Heart right ventricle (tissue), 16 donors: ENCODE results near the gene NCMAP. TPM values are rescaled to one million over a fixed set of nuclear protein-coding genes. Genes with fewer than 3 reads are reported as not detected.

Source experiments
- ATAC-seq, 8 donors: fragments of 200-7000 bp; cut with Tn5 transposase; one replicate each; pipeline ENCODE4 v1.9.1; 2020; ENCODE audit warnings: mild to moderate bottlenecking in 8 of 8, moderate library complexity in 8 of 8, moderate number of reproducible peaks in 1 of 8
- DNase-seq, 2 donors: peaks; one replicate each; pipeline ENCODE4 v3.0.0-alpha.2; 2020
- H3K27ac ChIP-seq, 10 donors: fragments of 200-600 bp; sonication (generic) in 2 of 10; one replicate each; pipeline versions ENCODE4 v1.5.0 to v1.8.0; 2020 to 2022; ENCODE audit warnings: mild to moderate bottlenecking in 3 of 10
- H3K27me3 ChIP-seq, 7 donors: fragments of 200-600 bp; one replicate each; pipeline ENCODE4 v1.8.0; 2021 to 2022; ENCODE audit warnings: mild to moderate bottlenecking in 2 of 7
- H3K36me3 ChIP-seq, 9 donors: fragments of 200-600 bp; sonication (generic) in 1 of 9; one replicate each; pipeline versions ENCODE4 v1.5.0 to v1.8.0; 2020 to 2022; ENCODE audit warnings: mild to moderate bottlenecking in 2 of 9
- H3K4me1 ChIP-seq, 9 donors: fragments of 200-600 bp; sonication (generic) in 1 of 9; one replicate each; pipeline versions ENCODE4 v1.5.0 to v1.8.0; 2020 to 2022; ENCODE audit warnings: mild to moderate bottlenecking in 4 of 9
- H3K4me3 ChIP-seq, 10 donors: fragments of 200-600 bp; sonication (generic) in 2 of 10; one replicate each; pipeline versions ENCODE4 v1.5.0 to v1.8.0; 2020 to 2022; ENCODE audit warnings: mild to moderate bottlenecking in 7 of 10, moderate library complexity in 2 of 10
- H3K9me3 ChIP-seq, 11 donors: fragments of 200-600 bp in 10 of 11; sonication (generic) in 2 of 11; one replicate each; pipeline versions ENCODE4 v1.5.0 to v1.8.0; 2013 to 2022; ENCODE audit warnings: mild to moderate bottlenecking in 2 of 11, control low read depth in 1 of 11, moderate library complexity in 1 of 11
- CTCF ChIP-seq, 9 donors: fragments of 200-600 bp; sonication (generic) in 2 of 9; IDR thresholded peaks; one replicate each; pipeline versions ENCODE4 v1.5.0 to v1.8.0; 2021 to 2022; ENCODE audit warnings: antibody characterized with exemption in 9 of 9, mild to moderate bottlenecking in 5 of 9, moderate library complexity in 1 of 9
- WGBS, 2 donors: extraction: QIAGEN DNeasy Blood & Tissue Kit; methylation state at CpG; one replicate each; pipeline ENCODE4 v1.1.7; 2013; ENCODE audit warnings: inconsistent platforms in 1 of 2; 5-methylcytosine and 5-hydroxymethylcytosine counted together
- intact Hi-C, 10 donors: fragments of 100-400 bp; cut with DNase I; formaldehyde crosslinking; loops; one replicate each; pipeline versions ENCODE4 v1.11.1 to v1.14.2; 2022
- polyA plus RNA-seq, 2 donors: library from polyadenylated mRNA; stranded (reverse); fragments of 200-250 nt; gene quantifications; one replicate each; pipeline ENCODE4 v1.2.3, GENCODE V29; 2013
- total RNA-seq, 10 donors: library from RNA; stranded (reverse); fragmentation: NEBNext Ultra II Directional in 3 of 10; extraction: Animal tissue kit (Norgen Biotek cat#: 25700) in 3 of 10; gene quantifications; one replicate each; pipeline versions ENCODE4 v1.2.1 to v1.2.4, GENCODE V29; 2021 to 2023
- donor health status: Arrhythmogenic right ventricular cardiomyopathy.
- donor health status: ischemic (EF 13 %, LVEDD 7.1; RV severe dilation, severe dysfunction).
- donor health status: healthy with polysubstance abuse.
- donor health status: DM: no; HTN: yes; CAD: no.
- donor health status: DM: no; HTN: no; CAD: no.
- donor health status: ischemic (EF 25% LVEDD 6.9; RV normal size, moderate dysfunction).
- donor health status: ischemic (EF 25% LVEDD 5.7; RV mildly dilated, moderate dysfunction).
- donor health status: healthy.
- donor health status: DM: yes; HTN: yes; CAD: no.
- donor health status: Ischemic cardiomyopathy.
- donor health status: ischemic (EF 35%, LVEDD 5.7; RV mildly dilated, moderate dysfunction).
- donor health status: nonischemic (EF 11% LVEDD 7.7; RV severe dilation, severe dysfunction).
- donor health status: DM: yes; HTN: yes; CAD: no.
- donor health status: PGD.
- donor health status: ischemic (EF 29% LVEDD 5.4; RV normal size, mild dysfunction).
- donor health status: nonischemic (EF 23%, LVEDD 6.1; RV moderate dilation, normal function).

NCMAP gene
- total and polyA plus RNA-seq, 12 donors, result 0.01 to 0.36 (median 0.10) TPM; not detected in 2

GRCh38 chr1:24642481-24643362 is 86.8 kb downstream of the NCMAP start, which contains the start of gene SRRM1:
Gene SRRM1, plus strand, starts transcription at chr1:24643302. Its CDS starts 25 bp downstream, at chr1:24643327.
- ATAC-seq, result peak; percentile 95 to 98 (median 97)
- Histone ChIP-seq H3K4me3 (peak within 1 kb of the TSS; percentile 62 to 99 (median 89)), H3K27me3 (no peaks in the 10 kb centered on the region), H3K36me3 (peaks cover 0 to 27% (median 19%) of the 10 kb centered on the region in 9 donors), H3K4me1 (peaks cover 0 to 39% (median 28%) of the 10 kb centered on the region in 9 donors), H3K27ac (peak within 1 kb of the TSS; percentile 94 to 100 (median 98)), H3K9me3 (no peaks in the 10 kb centered on the region)
- intact Hi-C loops, result loop anchor here in 1 of 10 donors (5.0 kb wide), 1 partner anchor 250 kb away; no protein-coding TSS in a partner anchor
- TF ChIP-seq CTCF (IDR thresholded peaks at IDR 0.05), result peak in 3 of 9 donors; percentile 4 to 41 (median 32)
- peak; percentile 98 to 100 for DNase-seq
- 0% methylated on average over 95 of the region's 95 CpGs for WGBS, 2 donors

GRCh38 chr1:24643363-24644099 is 87.6 kb downstream of the NCMAP start:
- H3K4me3 ChIP-seq, result peak overlapping the region; percentile 41 to 99 (median 89)
- WGBS, 2 donors, result 0 to 1% methylated on average over 48 to 53 of the region's 53 CpGs
- H3K9me3 ChIP-seq, result no peaks in the 10 kb centered on the region
- H3K27ac ChIP-seq, result peak overlapping the region; percentile 75 to 100 (median 90)
- H3K4me1 ChIP-seq, result peaks cover 0 to 39% (median 28%) of the 10 kb centered on the region in 9 donors
- H3K27me3 ChIP-seq, result no peaks in the 10 kb centered on the region
- H3K36me3 ChIP-seq, result peaks cover 0 to 35% (median 27%) of the 10 kb centered on the region in 9 donors
- ATAC-seq (peak; percentile 6 to 63 (median 16)), DNase-seq (peak in 1 of 2 donors; percentile 35)
- no peak for TF ChIP-seq CTCF (IDR thresholded peaks at IDR 0.05)
- intact Hi-C loops, result loop anchor here in 1 of 10 donors (5.0 kb wide), 1 partner anchor 251 kb away; no protein-coding TSS in a partner anchor

GRCh38 chr1:24644100-24644384 is 88.2 kb downstream of the NCMAP start:
- no peak for ATAC-seq
- DNase-seq, result no peak
- Histone ChIP-seq H3K4me1 (peaks cover 0 to 39% (median 28%) of the 10 kb centered on the region in 9 donors), H3K27ac (peak overlapping the region in 8 of 10 donors; percentile 87 to 100 (median 90)), H3K27me3 (no peaks in the 10 kb centered on the region), H3K9me3 (no peaks in the 10 kb centered on the region), H3K36me3 (peaks cover 0 to 40% (median 32%) of the 10 kb centered on the region in 9 donors), H3K4me3 (peak overlapping the region; percentile 41 to 99 (median 89))
- WGBS, 2 donors, result 0 to 1% methylated on average over 9 of the region's 9 CpGs
- intact Hi-C loops, result loop anchor here in 1 of 10 donors (5.0 kb wide), 1 partner anchor 252 kb away; no protein-coding TSS in a partner anchor
- TF ChIP-seq CTCF (IDR thresholded peaks at IDR 0.05), result no peak

- Histone ChIP-seq H3K9me3 (no peaks in the 10 kb centered on the region), H3K4me1 (peaks cover 0 to 25% (median 19%) of the 10 kb centered on the region in 9 donors), H3K4me3 (no peak overlapping the region), H3K36me3 (peaks cover 0 to 89% (median 79%) of the 10 kb centered on the region in 9 donors), H3K27me3 (no peaks in the 10 kb centered on the region), H3K27ac (no peak overlapping the region)
- no peak for TF ChIP-seq CTCF (IDR thresholded peaks at IDR 0.05)
- intact Hi-C loops, result no loop called here
- no peak for ATAC-seq
- no peak for DNase-seq
- whole genome bisulfite sequencing, 2 donors, result 94 to 96% methylated on average over 5 of the region's 5 CpGs
Measured at GRCh38 chr1:24648919-24649318, 93.0 kb downstream of the NCMAP start.
